GM18951 (cell line): ENCODE measurements around the gene C2orf78.

ENCODE experiments used
- POLR2A ChIP-seq: IDR thresholded peaks from 4 replicates; pipeline ENCODE4 v1.6.1; 2011; ENCODE audit warnings: mild to moderate bottlenecking; ENCODE audit not compliant: insufficient read length, insufficient read depth; ENCODE audit errors: extremely low read depth
- in situ Hi-C: fragments of 300-500 bp; cut with MboI; formaldehyde crosslinking; loops from one replicate; pipeline ENCODE4 v1.12.0; 2022; ENCODE audit warnings: low sequenced_read_pairs, mixed read lengths, inconsistent platforms; ENCODE audit not compliant: unreplicated experiment

The C2orf78 gene

GRCh38 chr2:73821669-73822068 lies 37.7 kb downstream of the C2orf78 start:
- in situ Hi-C loops = no loop called here
- TF ChIP-seq POLR2A = no peak

- TF ChIP-seq POLR2A = no peak
- in situ Hi-C loops = no loop called here
Observed at GRCh38 chr2:73822276-73822675, 38.3 kb downstream of the C2orf78 start.

- in situ Hi-C loops = no loop called here
- no peak for TF ChIP-seq POLR2A
Observed at GRCh38 chr2:73822991-73823390, 39.0 kb downstream of the C2orf78 start.

GRCh38 chr2:73823416-73823815 lies 39.4 kb downstream of the C2orf78 start:
- in situ Hi-C loops = no loop called here
- no peak for TF ChIP-seq POLR2A

- no peak for TF ChIP-seq POLR2A
- in situ Hi-C loops = no loop called here
Observed at GRCh38 chr2:73823916-73824523, 40.0 kb downstream of the C2orf78 start.

- no peak for TF ChIP-seq POLR2A
- in situ Hi-C loops = loop anchor here (5.0 kb wide), 1 partner anchor 327 kb away; no protein-coding TSS in a partner anchor
Observed at GRCh38 chr2:73825408-73825807, 41.4 kb downstream of the C2orf78 start.

- no peak for TF ChIP-seq POLR2A
- in situ Hi-C loops = loop anchor here (5.0 kb wide), 1 partner anchor 325 kb away; no protein-coding TSS in a partner anchor
Observed at GRCh38 chr2:73827018-73827417, 43.0 kb downstream of the C2orf78 start.

- TF ChIP-seq POLR2A = no peak
- in situ Hi-C loops = loop anchor here (5.0 kb wide), 1 partner anchor 324 kb away; no protein-coding TSS in a partner anchor
Observed at GRCh38 chr2:73827660-73828388, 43.8 kb downstream of the C2orf78 start.

GRCh38 chr2:73828389-73828817 lies 44.4 kb downstream of the C2orf78 start:
- TF ChIP-seq POLR2A = no peak
- in situ Hi-C loops = loop anchor here (5.0 kb wide), 1 partner anchor 324 kb away; no protein-coding TSS in a partner anchor

GRCh38 chr2:73828818-73829570 lies 45.0 kb downstream of the C2orf78 start, which contains the start of gene STAMBP:
Gene STAMBP, plus strand, starts transcription at chr2:73828961. Its CDS starts 1,896 bp downstream, at chr2:73830857.
- peak; percentile 80 for TF ChIP-seq POLR2A
- in situ Hi-C loops = loop anchor here (5.0 kb wide), 1 partner anchor 323 kb away; no protein-coding TSS in a partner anchor

GRCh38 chr2:73830871-73831401 lies 47.0 kb downstream of the C2orf78 start:
- TF ChIP-seq POLR2A = no peak
- in situ Hi-C loops = no loop called here

GRCh38 chr2:73832930-73833329 lies 48.9 kb downstream of the C2orf78 start:
- TF ChIP-seq POLR2A = no peak
- in situ Hi-C loops = no loop called here
